ENCODE results near the gene SLC22A31. TPM values are rescaled to one million over a fixed set of nuclear protein-coding genes. Genes with fewer than 3 reads are reported as not detected.
"Not testable (repeated sequence)": the region's sequence is repeated elsewhere in the genome, so short reads cannot be mapped to it uniquely, and the experiment has no call there.

The SLC22A31 gene
- total RNA-seq, 1 donor from 2014 or later, result not detected

- peak overlapping the region; percentile 45 for H3K4me3 ChIP-seq (ENCODE audit: low read depth, low read length)
- TF ChIP-seq CTCF (conservative IDR thresholded peaks at IDR 0.05; ENCODE audit: low read depth, low read length), result no peak
- no peak for DNase-seq (ENCODE audit: low read depth)
Measured at GRCh38 chr16:89191901-89192185, 8.5 kb downstream of the SLC22A31 start.

DNA sequence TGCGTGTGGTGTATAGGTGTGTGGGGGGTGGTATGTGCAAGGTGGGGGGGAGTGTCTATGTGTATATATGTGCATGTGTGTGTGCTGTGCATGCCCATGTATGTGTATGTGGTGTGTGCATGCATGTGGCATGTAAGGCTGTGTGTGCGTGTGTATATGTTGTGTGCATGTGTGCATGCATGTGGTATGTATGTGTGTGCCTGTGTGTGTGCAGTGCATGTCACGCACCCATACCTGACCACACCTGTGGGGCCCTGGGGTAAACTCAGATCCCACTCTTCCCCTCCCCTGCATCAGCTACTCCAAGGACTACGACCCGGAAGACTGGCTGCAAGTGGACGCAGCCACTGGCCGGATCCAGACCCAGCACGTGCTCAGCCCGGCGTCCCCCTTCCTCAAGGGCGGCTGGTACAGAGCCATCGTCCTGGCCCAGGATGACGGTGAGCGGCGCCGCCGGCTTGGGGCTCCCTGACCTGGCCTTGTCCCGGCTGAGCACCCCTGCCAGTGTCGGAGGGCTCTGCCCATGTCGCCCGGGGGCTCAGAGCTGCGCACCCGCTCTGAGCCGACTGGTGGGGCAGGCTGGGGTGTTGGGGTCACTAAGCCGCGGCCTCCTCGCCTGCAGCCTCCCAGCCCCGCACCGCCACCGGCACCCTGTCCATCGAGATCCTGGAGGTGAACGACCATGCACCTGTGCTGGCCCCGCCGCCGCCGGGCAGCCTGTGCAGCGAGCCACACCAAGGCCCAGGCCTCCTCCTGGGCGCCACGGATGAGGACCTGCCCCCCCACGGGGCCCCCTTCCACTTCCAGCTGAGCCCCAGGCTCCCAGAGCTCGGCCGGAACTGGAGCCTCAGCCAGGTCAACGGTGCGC, 9.1 kb downstream of the SLC22A31 start:
- no peak for DNase-seq (ENCODE audit: low read depth)
- no peak for TF ChIP-seq CTCF (conservative IDR thresholded peaks at IDR 0.05; ENCODE audit: low read depth, low read length)
- no peak overlapping the region for H3K4me3 ChIP-seq (ENCODE audit: low read depth, low read length)

DNA sequence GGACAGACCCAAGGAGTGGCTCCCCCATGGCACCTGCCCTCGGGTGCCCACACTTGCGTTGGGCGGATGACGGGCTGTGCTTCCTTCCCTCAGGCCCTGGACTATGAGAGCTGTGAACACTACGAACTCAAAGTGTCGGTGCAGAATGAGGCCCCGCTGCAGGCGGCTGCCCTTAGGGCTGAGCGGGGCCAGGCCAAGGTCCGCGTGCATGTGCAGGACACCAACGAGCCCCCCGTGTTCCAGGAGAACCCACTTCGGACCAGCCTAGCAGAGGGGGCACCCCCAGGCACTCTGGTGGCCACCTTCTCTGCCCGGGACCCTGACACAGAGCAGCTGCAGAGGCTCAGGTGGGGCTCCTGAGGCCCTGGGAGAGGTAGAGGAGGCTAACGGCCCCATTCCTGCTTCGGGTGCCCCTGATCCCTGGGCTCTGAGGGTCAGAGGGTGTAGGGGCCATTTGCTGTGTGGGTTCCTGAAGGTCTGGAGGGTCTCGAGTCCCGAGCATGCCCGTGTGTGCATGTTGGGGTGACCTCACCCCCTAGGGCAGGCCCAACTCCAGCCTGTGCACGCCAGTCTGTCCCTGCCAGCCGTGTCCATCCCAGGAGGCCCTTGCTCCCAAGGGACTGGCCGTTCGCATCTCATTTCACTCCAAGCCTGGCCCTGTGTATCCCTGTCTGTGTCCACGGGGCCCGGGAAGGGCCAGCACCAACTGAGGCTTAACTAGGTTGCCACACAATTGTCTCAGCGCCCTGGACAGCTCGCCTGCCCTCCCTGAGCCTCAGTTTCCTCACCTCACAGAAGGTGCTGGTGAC, 10.0 kb downstream of the SLC22A31 start:
- DNase-seq (ENCODE audit: low read depth), result no peak
- H3K4me3 ChIP-seq (ENCODE audit: low read depth, low read length), result no peak overlapping the region
- no peak for TF ChIP-seq CTCF (conservative IDR thresholded peaks at IDR 0.05; ENCODE audit: low read depth, low read length)

- no peak for TF ChIP-seq CTCF (conservative IDR thresholded peaks at IDR 0.05; ENCODE audit: low read depth, low read length)
- H3K4me3 ChIP-seq (ENCODE audit: low read depth, low read length), result no peak overlapping the region
- DNase-seq (ENCODE audit: low read depth), result no peak
Measured at GRCh38 chr16:89189358-89190025, 10.8 kb downstream of the SLC22A31 start.

GRCh38 chr16:89188471-89189357, 11.6 kb downstream of the SLC22A31 start:
- DNase-seq (ENCODE audit: low read depth); H3K4me3 ChIP-seq (ENCODE audit: low read depth, low read length): not testable (repeated sequence)

DNA sequence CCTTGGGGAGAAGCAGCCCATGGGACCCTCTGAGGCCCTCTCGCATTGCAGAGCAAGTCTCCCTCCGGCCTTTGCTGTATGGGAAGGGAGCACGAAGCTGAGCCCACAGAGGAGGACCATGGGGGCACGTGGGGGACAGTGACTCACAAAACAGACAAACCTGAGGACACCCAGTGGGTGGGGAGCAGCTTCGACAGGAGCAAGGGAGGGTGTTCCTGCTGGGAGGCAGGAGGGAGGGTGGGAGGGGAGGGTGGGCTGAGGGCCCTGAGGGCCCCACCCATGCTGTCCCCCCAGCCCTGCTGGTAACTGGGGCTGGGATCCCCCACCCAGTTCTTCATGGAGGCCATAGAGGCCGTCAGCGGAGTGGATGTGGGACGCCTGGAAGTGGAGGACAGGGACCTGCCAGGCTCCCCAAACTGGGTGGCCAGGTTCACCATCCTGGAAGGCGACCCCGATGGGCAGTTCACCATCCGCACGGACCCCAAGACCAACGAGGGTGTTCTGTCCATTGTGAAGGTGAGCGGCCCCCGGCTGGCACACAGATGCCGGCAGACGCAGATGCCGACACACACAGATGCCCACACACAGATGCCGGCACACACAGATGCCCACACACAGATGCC, 12.5 kb downstream of the SLC22A31 start:
- no peak for TF ChIP-seq CTCF (conservative IDR thresholded peaks at IDR 0.05; ENCODE audit: low read depth, low read length)
- no peak overlapping the region for H3K4me3 ChIP-seq (ENCODE audit: low read depth, low read length)
- DNase-seq (ENCODE audit: low read depth), result no peak
